Nucleus accumbens (tissue), 56 donors: ENCODE measurements around the gene MROH2B.

Experiments
- DNase-seq, 56 donors: peaks; one replicate each; lab custom pipeline; 2025; lab: John Stamatoyannopoulos, UW

Gene MROH2B

DNA sequence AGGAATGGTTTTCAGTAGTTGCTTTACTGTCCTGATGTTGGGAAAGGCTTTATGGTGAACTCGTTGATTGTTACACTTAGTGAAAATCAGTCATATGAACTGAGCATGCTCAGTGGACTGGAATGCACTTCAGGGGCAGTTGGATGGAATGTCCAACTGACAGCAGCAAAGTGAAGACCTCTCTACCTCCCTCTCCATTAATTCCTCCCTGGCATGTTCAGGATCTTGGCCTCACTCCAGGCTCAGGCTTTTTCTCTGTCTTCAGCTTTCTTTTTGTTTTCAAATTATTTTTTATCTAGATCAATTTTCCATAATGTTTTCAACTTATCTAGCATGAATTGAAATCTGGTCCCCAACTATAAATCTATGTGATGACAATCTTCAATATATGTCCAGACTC, at the start of gene MROH2B:
TSS of gene MROH2B (minus strand) at position 101 of the 400 bp plus-strand sequence. CDS start 490 bp downstream, outside the sequence.
- no peak for DNase-seq

DNA sequence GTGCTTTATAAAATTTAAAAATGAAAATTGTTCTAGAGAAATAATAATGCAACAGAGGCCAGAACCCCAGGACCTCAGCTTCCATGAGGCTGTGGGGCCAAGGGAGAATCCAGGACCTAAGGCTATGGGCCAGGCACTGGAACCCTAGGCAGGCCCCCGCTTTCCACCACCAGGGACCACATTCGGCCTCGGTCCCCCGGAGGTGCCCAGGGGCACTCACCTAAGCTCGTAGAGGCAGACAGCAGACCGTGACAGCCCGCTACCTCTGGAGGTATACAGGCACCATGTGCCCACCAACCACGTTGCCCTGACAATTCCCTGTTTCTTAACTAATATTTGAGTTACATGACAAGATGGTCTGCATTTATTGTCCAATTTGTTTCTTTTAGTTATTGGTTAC, 49.5 kb upstream of the MROH2B start:
- DNase-seq = no peak

- no peak for DNase-seq
Measured at GRCh38 chr5:41118177-41118576, 47.0 kb upstream of the MROH2B start.

DNA sequence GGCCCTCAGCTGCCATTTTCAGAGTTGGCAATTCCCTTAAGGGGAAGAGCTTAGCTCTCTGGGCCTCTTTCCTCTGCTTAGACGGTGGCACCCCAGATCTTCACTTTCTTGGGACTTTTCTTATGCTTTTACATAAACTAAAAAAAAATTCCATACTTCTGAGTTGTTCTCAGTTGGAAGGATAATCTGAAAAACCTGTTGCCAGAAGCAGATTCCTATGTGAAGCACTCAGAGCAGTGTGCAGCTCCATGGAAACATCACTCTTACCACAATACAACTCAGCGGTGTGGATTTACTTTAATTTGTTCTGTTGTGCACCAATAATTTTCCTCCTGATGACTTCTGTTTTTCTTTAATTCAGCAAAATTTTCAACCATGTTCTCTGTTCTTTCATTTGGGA, 44.1 kb upstream of the MROH2B start:
- no peak for DNase-seq

GRCh38 chr5:41112486-41113455, 41.6 kb upstream of the MROH2B start:
- DNase-seq = no peak

DNA sequence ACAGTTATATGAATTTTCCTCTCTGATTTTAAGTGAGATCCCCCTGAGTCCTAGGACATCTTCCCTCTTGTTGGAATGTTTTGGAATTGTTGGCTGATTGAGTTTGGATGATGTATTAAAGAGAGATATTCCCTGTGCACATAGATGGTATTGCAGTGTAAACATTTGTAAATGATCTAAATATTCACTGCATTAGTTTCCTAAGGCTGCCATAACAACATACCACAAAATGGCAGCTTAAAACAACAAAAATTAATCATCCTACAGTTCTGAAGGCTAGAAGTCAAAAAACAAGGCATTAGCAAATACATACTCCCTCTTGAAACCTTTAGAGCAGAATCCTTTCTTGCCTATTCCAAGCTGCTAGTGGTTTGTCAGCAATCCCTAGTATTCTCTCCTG, 38.0 kb upstream of the MROH2B start:
- DNase-seq = no peak

- DNase-seq = no peak
Measured at GRCh38 chr5:41102341-41102740, 31.2 kb upstream of the MROH2B start.

GRCh38 chr5:41097642-41098041, 26.5 kb upstream of the MROH2B start:
- DNase-seq = no peak

DNA sequence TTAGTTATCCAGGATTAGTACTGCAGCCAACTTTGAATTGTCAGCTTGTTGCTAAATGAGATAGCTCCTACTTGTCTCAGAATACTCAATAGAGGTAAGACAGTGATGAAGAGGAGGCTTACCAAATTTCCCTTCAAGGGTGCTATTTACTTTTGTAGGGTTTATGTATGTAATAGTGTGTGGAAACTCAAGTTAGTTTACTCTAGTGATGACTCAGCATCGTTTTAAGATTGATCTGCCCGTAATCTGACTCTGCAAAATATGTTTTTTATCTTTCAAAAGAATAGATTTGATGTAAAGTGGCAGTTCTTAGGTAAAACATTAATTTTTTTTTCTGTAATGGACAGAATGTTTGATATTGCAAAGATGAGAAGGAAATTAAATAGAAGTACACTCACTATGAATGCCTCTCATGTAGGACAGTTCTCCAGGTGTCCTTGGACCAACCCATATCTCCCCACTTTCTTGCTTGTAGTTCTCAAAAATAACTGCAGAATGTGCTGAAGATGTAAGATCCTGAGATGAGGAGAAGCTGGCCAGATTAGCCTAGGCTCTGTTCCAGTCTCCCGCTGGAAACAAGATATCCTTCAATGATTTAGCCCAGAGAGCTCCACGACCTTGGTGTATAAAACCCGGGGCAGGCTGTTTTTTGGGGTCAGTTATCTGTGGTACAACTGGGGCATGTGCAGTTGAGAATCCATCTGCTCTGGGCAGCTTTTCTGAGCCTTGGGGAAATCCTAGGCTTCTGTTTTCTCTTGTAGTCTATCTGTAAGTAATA, 24.4 kb upstream of the MROH2B start:
- no peak for DNase-seq

- no peak for DNase-seq
Measured at GRCh38 chr5:41094871-41095270, 23.7 kb upstream of the MROH2B start.

- DNase-seq = no peak
Measured at GRCh38 chr5:41093803-41094202, 22.7 kb upstream of the MROH2B start.

DNA sequence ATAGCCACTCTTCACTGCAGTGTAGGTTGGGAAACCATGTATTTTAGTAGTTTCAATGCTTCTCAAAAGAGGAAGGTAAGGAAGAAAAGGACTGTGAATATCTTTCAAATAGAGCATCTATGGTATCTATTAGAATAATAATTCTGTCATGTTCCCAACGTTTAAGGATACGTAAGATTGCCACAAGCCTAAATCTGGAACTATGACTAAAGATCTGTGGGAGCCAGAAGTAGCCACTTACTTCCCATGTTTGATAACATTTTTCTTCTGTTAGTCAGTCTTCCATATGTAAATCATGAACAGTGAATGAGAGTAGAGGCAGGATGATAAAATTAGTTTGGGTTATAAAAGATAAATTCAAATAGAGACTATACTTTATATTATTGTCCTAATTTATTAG, 16.3 kb upstream of the MROH2B start:
- no peak for DNase-seq

DNA sequence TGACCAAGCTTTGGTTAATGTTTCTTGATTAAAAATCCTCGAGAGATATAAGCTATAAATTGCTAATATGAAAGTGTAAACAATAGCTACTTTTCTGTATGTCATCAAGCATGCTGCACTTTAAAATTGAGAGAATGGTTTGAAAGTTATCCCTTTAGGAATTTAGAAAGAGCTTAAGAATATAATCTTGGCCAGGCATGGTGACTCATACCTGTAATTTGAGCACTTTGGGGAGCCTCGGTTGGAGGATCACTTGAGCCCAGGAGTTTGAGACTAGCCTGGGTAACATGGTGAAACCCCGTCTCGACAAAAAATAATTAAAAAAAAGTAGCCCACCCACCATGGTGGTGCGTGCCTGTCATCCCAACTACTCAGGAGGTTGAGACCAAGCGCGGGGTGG, 12.2 kb upstream of the MROH2B start:
- no peak for DNase-seq

- no peak for DNase-seq
Measured at GRCh38 chr5:41071975-41072374, 833 bp upstream of the MROH2B start.

DNA sequence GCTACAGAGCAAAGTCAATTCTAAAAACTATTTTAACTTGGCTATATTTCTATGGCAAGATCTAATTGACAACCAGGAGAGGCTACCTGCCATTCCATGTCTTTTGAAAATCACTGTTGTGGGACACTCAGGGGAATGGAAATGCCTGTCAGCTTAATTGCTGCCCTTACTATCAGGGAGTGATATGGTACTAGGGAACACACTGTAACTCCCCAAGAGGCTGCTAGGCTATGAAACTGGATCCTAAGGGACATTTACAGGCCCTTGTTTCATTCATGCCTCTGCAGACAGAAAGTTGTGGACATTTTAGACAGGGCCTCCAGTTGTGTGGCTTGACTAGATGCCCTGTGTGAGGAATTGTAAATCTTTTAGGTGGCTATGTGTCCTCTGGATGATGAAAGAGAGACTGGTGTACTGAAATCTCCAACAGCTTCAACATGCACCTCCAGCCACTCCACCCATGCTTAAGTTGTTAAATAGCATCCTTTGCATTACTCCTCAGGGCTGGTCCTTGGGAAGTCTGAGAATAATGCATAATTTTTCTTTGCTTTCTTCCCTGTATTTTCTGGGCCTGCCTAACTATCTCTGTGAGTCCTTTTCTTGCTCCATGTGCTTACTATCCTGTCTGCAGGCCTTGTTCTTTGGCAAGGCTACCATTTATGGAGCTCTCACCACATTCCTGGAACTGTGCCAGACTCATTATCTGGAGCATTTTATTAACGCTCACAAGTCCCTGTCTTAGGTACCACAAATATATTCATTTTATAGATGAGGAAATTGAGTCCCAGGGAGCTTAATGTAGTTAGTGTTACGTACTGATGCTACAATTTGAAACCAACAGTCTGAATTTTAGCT, 3.2 kb downstream of the MROH2B start:
- DNase-seq = no peak

DNA sequence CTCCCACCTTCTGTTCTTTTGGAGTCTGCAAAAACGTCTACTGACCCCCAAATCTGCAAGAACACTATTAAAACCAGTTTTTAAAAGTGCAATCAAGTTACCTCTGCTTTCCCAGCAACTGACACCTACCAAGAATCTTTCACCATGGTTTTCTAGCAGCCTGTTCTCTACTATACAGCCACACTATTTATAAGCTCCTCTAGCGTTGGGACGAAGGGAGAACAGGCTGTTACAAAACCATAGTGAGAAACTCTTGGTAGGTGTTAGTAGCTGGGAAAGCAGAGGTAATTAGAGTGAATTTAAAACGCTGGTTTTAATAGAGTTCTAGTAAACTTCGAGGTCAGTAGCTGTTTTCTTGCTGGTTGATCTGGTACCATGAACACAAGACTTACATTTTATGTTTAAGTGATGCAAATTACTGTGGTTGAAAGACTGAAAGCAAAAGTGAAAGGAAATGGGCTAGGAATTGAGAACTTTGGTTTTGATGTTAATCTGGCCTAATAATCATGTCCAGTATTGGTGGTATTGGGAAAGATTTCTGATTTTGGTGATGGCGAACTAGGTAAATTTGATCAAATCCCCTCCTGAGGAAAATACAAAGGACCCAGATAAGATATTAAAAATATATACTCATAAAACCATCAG, 5.3 kb downstream of the MROH2B start:
- DNase-seq = no peak

DNA sequence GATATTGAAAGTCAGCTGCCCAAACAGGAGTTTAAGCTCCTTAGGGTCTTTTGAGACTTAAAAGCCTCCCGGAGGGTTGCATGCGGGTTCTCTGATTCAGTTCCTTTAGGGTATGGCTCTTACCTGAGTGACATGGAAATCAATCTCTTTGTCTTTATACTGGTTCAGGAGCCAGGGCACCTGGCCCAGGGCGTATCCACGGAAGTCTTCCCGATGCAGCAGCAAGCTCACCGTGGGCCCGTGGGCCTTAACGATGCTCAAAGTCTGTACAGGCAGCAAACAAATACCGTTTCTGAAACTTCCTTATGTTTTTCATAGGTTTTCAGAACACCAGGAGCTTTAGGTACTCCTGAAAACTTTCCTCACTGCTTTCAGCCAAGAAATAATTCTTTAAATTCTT, 13.2 kb downstream of the MROH2B start:
- DNase-seq = no peak

- no peak for DNase-seq
Measured at GRCh38 chr5:41057231-41057630, 13.9 kb downstream of the MROH2B start.

- DNase-seq = no peak
Measured at GRCh38 chr5:41048986-41049385, 22.2 kb downstream of the MROH2B start.

- DNase-seq = no peak
Measured at GRCh38 chr5:41043109-41043747, 27.9 kb downstream of the MROH2B start.
